GM10847 (cell line): Measurements from ENCODE around the gene OPN4.

Experiments
- POLR2A ChIP-seq: IDR thresholded peaks from 2 replicates; pipeline ENCODE4 v1.6.1; 2011; ENCODE audit not compliant: insufficient read length; ENCODE audit errors: extremely low read depth

The OPN4 gene

GRCh38 chr10:86693721-86694369, 39.5 kb downstream of the OPN4 start:
- TF ChIP-seq POLR2A = no peak

- TF ChIP-seq POLR2A = no peak
Measured at GRCh38 chr10:86698207-86698940, 44.0 kb downstream of the OPN4 start.

- TF ChIP-seq POLR2A = no peak
Measured at GRCh38 chr10:86699125-86699524, 44.8 kb downstream of the OPN4 start.

- TF ChIP-seq POLR2A = no peak
Measured at GRCh38 chr10:86699541-86699940, 45.2 kb downstream of the OPN4 start.

- TF ChIP-seq POLR2A = no peak
Measured at GRCh38 chr10:86699991-86700840, 45.9 kb downstream of the OPN4 start.

- no peak for TF ChIP-seq POLR2A
Measured at GRCh38 chr10:86700851-86701617, 46.7 kb downstream of the OPN4 start.

- no peak for TF ChIP-seq POLR2A
Measured at GRCh38 chr10:86703176-86703575, 48.8 kb downstream of the OPN4 start.

GRCh38 chr10:86705139-86705538, 50.8 kb downstream of the OPN4 start:
- TF ChIP-seq POLR2A = no peak

GRCh38 chr10:86705905-86706304, 51.6 kb downstream of the OPN4 start:
- no peak for TF ChIP-seq POLR2A

GRCh38 chr10:86706401-86706841, 52.1 kb downstream of the OPN4 start:
- no peak for TF ChIP-seq POLR2A

- no peak for TF ChIP-seq POLR2A
Measured at GRCh38 chr10:86706977-86707376, 52.6 kb downstream of the OPN4 start.

- no peak for TF ChIP-seq POLR2A
Measured at GRCh38 chr10:86707505-86707904, 53.2 kb downstream of the OPN4 start.

- no peak for TF ChIP-seq POLR2A
Measured at GRCh38 chr10:86708068-86708782, 53.9 kb downstream of the OPN4 start.

- TF ChIP-seq POLR2A = no peak
Measured at GRCh38 chr10:86708783-86709380, 54.5 kb downstream of the OPN4 start.

GRCh38 chr10:86709396-86710185, 55.2 kb downstream of the OPN4 start:
- TF ChIP-seq POLR2A = no peak
